Epithelial cell of proximal tubule (primary cell): ENCODE results near the gene NMRK2. TPM values are rescaled to one million over a fixed set of nuclear protein-coding genes. Genes with fewer than 3 reads are reported as not detected.
"Not testable (repeated sequence)": the region's sequence is repeated elsewhere in the genome, so short reads cannot be mapped to it uniquely, and the experiment has no call there.

Experiments
- DNase-seq: peaks from one replicate; pipeline ENCODE4 v3.0.0-alpha.2; 2011; ENCODE audit warnings: low read depth
- H3K4me3 ChIP-seq: 2 replicates; pipeline ENCODE4 v1.5.1; 2011; ENCODE audit warnings: low read depth, mild to moderate bottlenecking, low read length
- CTCF ChIP-seq: conservative IDR thresholded peaks from 2 replicates; pipeline ENCODE4 v1.5.1; 2012; ENCODE audit warnings: low read depth, mild to moderate bottlenecking, low read length
- total RNA-seq: library from RNA; depleted of rRNA; stranded (reverse); fragments of >200 nt; gene quantifications from 2 replicates; pipeline ENCODE4 v1.2.3, GENCODE V29; 2015

Gene NMRK2
- total RNA-seq: not detected in 2 replicates

GRCh38 chr19:3932931-3933810 lies at the start of gene NMRK2:
NMRK2 (plus strand) TSS chr19:3933069; CDS start chr19:3933672, 603 bp downstream.
- DNase-seq: no peak
- no peak for TF ChIP-seq CTCF
- H3K4me3 ChIP-seq: no peak within 1 kb of the TSS

- no peak for DNase-seq
- no peak for TF ChIP-seq CTCF
- H3K4me3 ChIP-seq: no peak overlapping the region
Measured at GRCh38 chr19:3890591-3890990, 42.3 kb upstream of the NMRK2 start.

GRCh38 chr19:3893509-3894179 lies 39.2 kb upstream of the NMRK2 start:
- no peak for TF ChIP-seq CTCF
- DNase-seq: no peak
- no peak overlapping the region for H3K4me3 ChIP-seq

- not testable (repeated sequence) for H3K4me3 ChIP-seq, DNase-seq
Measured at GRCh38 chr19:3894959-3895358, 37.9 kb upstream of the NMRK2 start.

GRCh38 chr19:3895788-3896187 lies 37.1 kb upstream of the NMRK2 start:
- no peak for DNase-seq
- no peak overlapping the region for H3K4me3 ChIP-seq
- TF ChIP-seq CTCF: no peak

GRCh38 chr19:3897936-3898335 lies 34.9 kb upstream of the NMRK2 start:
- TF ChIP-seq CTCF: no peak
- H3K4me3 ChIP-seq: no peak overlapping the region
- DNase-seq: no peak

GRCh38 chr19:3898426-3898825 lies 34.4 kb upstream of the NMRK2 start:
- no peak for TF ChIP-seq CTCF
- DNase-seq: no peak
- H3K4me3 ChIP-seq: no peak overlapping the region
